Measurements from ENCODE around the gene EIF2S2.

The EIF2S2 gene

DNA sequence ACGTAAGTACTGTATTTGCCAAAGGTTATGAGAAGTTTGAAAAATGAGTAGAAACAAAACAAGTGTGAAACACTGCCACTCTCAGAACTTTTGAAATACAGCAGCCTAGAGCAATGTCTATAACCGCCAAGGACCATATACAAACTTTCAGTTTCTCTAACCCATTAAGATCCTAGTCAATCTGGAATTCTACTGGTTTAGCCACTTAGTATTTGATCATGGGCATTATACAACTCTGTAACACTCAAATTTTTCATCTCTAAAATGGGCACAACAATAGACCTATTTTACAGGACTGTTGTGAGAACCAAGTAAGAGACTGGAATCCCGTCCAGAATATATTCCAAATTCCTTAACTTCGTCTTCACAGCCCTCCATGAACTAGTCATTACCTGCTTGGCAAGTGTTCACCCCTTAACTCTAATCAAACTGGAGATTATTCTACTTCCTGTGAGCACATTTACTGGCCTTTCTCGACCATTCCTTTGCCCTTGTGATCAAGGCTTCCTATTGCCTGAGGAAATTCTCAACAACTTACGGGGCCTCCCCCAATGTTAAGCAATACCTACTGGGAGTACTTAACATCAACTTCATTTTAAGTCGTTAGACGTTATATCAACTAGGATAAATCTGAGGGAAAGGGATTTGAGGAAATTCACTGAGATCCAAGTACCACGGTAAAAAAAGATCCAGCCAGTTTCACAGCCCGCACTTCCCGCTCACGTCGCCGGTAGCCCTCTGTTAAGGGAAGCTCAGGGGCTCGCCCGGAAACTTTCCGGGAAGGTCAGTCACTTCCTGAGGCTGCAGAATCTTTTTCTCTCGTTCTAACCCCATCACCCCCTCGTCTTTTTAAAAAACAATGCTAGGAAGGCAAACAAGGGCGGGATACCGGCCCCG is 1.1 kb downstream of the EIF2S2 start:
- Mint-ChIP-seq H3K27me3 (no peaks in the 10 kb centered on the region), H3K4me1 (peaks cover 58% of the 10 kb centered on the region)
- DNase-seq (ENCODE audit: low spot score in 2 of 2): no peak

DNA sequence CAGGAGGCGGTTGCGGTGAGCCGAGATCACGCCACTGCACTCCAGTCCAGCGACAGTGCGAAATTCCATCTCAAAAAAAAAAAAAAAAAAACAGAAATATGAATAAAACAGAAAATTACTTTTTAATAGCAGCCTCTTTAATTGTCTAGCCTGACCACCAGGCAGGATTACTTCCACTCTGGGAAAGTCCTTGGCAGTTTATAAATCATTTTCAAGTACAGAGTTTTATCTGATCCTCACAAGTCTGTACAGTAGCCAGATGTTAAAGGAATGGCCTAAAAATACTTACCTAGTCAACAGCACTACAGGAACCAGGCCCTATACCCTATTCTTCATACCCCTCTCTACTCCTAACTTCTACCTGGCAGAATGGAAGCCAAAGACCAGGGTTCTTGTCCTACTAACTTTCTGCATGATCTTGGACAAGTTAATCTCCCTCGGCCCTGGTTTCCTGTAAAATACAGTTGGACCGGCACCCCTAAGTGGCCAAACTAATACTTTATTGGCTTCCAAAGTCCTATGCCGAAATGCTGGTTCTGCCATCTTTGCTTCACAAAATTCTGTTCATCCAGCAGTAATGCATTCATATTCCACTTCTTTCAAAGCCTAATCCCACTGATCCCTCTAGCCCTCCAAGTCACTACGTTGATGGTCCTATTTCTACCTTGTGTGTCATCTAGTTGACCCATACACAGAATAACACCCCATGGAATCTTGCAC is 1.9 kb downstream of the EIF2S2 start:
- no peak for DNase-seq (ENCODE audit: low spot score in 2 of 2)
- Mint-ChIP-seq H3K27me3 (no peaks in the 10 kb centered on the region), H3K4me1 (peaks cover 66% of the 10 kb centered on the region), H3K9me3 (no peaks in the 10 kb centered on the region), H3K4me3 (peak overlapping the region; percentile 99), H3K36me3 (ENCODE audit: insufficient read depth) (peaks cover 51% of the 10 kb centered on the region), H3K27ac (ENCODE audit: low read depth) (peak overlapping the region; percentile 96)
- ATAC-seq (replicated peaks; ENCODE audit: extremely low read depth, poor library complexity, severe bottlenecking): no peak

More for the DNA sequence above, 1.1 kb downstream of the EIF2S2 start:
- Mint-ChIP-seq H3K4me3 (peak overlapping the region; percentile 99), H3K27ac (ENCODE audit: low read depth) (peak overlapping the region; percentile 96), H3K9me3 (no peaks in the 10 kb centered on the region), H3K36me3 (ENCODE audit: insufficient read depth) (peaks cover 44% of the 10 kb centered on the region)
- no peak for ATAC-seq (replicated peaks; ENCODE audit: extremely low read depth, poor library complexity, severe bottlenecking)

- no peak for DNase-seq (ENCODE audit: low spot score in 2 of 2)
Measured at GRCh38 chr20:34109442-34109841, 2.6 kb downstream of the EIF2S2 start.

GRCh38 chr20:34108616-34109174 is 3.3 kb downstream of the EIF2S2 start:
- Mint-ChIP-seq H3K36me3 (ENCODE audit: insufficient read depth) (peaks cover 63% of the 10 kb centered on the region), H3K4me1 (peaks cover 81% of the 10 kb centered on the region), H3K27me3 (no peaks in the 10 kb centered on the region), H3K27ac (ENCODE audit: low read depth) (peak overlapping the region; percentile 86), H3K9me3 (no peaks in the 10 kb centered on the region), H3K4me3 (peak overlapping the region; percentile 99)
- no peak for DNase-seq (ENCODE audit: low spot score in 2 of 2)
- no peak for ATAC-seq (replicated peaks; ENCODE audit: extremely low read depth, poor library complexity, severe bottlenecking)

More at GRCh38 chr20:34109442-34109841, 2.6 kb downstream of the EIF2S2 start:
- no peak for ATAC-seq (replicated peaks; ENCODE audit: extremely low read depth, poor library complexity, severe bottlenecking)
- no peaks in the 10 kb centered on the region for H3K27me3 Mint-ChIP-seq
- H3K27ac Mint-ChIP-seq (ENCODE audit: low read depth): peak overlapping the region; percentile 86
- H3K4me3 Mint-ChIP-seq: peak overlapping the region; percentile 99
- H3K9me3 Mint-ChIP-seq: no peaks in the 10 kb centered on the region
- peaks cover 73% of the 10 kb centered on the region for H3K4me1 Mint-ChIP-seq
- H3K36me3 Mint-ChIP-seq (ENCODE audit: insufficient read depth): peaks cover 56% of the 10 kb centered on the region

DNA sequence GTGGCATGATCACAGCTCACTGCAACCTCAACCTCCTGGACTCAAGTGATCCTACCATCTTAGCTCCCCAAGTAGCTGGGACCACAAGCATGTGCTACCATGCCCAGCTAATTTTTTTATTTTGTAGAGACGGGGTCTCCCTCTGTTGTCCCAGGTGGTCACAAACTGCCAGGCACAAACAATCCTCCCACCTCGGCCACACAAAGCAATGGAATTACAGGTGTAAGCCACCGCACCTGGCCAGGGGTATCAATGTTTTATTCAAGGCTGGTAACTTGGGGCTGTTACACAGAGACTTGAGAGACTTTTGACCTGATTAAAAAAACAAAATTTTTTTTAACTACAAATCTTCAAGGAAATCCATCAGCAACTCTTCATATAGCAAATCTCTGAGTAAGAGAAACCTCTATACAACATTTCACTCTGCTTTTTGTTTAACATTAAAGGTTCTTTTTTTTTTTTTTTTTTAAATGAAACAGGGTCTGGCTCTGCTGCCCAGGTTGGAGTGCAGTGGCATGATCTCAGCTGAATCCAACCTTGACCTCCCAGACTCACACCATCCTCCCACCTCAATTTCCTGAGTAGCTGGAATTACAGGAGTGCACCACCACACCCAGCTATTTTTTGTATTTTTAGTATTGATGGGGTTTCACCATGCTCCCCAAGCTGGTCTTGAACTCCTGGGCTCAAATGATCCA is 5.9 kb downstream of the EIF2S2 start:
- H3K9me3 Mint-ChIP-seq: no peaks in the 10 kb centered on the region
- no peak for ATAC-seq (replicated peaks; ENCODE audit: extremely low read depth, poor library complexity, severe bottlenecking)
- H3K4me1 Mint-ChIP-seq: peaks cover 77% of the 10 kb centered on the region
- peaks cover 71% of the 10 kb centered on the region for H3K36me3 Mint-ChIP-seq (ENCODE audit: insufficient read depth)
- peak overlapping the region; percentile 75 for H3K27ac Mint-ChIP-seq (ENCODE audit: low read depth)
- H3K4me3 Mint-ChIP-seq: peak overlapping the region; percentile 23
- DNase-seq (ENCODE audit: low spot score in 2 of 2): no peak
- H3K27me3 Mint-ChIP-seq: no peaks in the 10 kb centered on the region

DNA sequence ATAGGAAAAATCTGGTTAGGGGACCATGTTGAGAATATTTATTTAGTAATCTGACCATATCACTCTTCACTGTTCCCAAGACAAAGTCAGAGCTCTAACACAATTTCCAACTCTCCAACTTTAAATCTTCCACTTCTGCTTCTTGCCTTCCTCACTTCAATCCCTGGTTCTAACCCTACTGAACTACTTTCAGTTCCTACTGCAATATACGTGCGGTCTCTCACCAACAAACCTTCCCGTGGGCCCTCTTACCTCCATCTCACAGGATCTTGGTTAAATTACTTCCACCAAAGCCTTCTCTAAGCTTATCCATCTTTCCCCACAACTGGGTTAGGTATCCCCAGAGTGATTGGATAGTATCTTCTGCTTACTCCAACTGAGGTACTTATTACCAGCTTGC is 8.0 kb downstream of the EIF2S2 start:
- DNase-seq (ENCODE audit: low spot score in 2 of 2) (no peak), ATAC-seq (replicated peaks; ENCODE audit: extremely low read depth, poor library complexity, severe bottlenecking) (no peak)
- H3K36me3 Mint-ChIP-seq (ENCODE audit: insufficient read depth): peaks cover 74% of the 10 kb centered on the region
- H3K4me1 Mint-ChIP-seq: peaks cover 67% of the 10 kb centered on the region
- H3K27ac Mint-ChIP-seq (ENCODE audit: low read depth): peak overlapping the region; percentile 75
- no peaks in the 10 kb centered on the region for H3K9me3 Mint-ChIP-seq
- H3K4me3 Mint-ChIP-seq: no peak overlapping the region
- no peaks in the 10 kb centered on the region for H3K27me3 Mint-ChIP-seq

GRCh38 chr20:34102342-34102741 is 9.7 kb downstream of the EIF2S2 start:
- DNase-seq (ENCODE audit: low spot score in 2 of 2) (no peak), ATAC-seq (replicated peaks; ENCODE audit: extremely low read depth, poor library complexity, severe bottlenecking) (no peak)
- Mint-ChIP-seq H3K4me1 (peaks cover 50% of the 10 kb centered on the region), H3K4me3 (no peak overlapping the region), H3K27ac (ENCODE audit: low read depth) (peak overlapping the region; percentile 76), H3K27me3 (no peaks in the 10 kb centered on the region), H3K36me3 (ENCODE audit: insufficient read depth) (peaks cover 76% of the 10 kb centered on the region), H3K9me3 (no peaks in the 10 kb centered on the region)

- Mint-ChIP-seq H3K36me3 (ENCODE audit: insufficient read depth) (peaks cover 85% of the 10 kb centered on the region), H3K4me1 (peaks cover 36% of the 10 kb centered on the region), H3K27me3 (no peaks in the 10 kb centered on the region), H3K4me3 (no peak overlapping the region), H3K9me3 (no peaks in the 10 kb centered on the region), H3K27ac (ENCODE audit: low read depth) (no peak overlapping the region)
- ATAC-seq (replicated peaks; ENCODE audit: extremely low read depth, poor library complexity, severe bottlenecking): no peak
- DNase-seq (ENCODE audit: low spot score in 2 of 2): no peak
Measured at GRCh38 chr20:34100576-34100975, 11.5 kb downstream of the EIF2S2 start.

GRCh38 chr20:34099675-34100074 is 12.4 kb downstream of the EIF2S2 start:
- no peaks in the 10 kb centered on the region for H3K27me3 Mint-ChIP-seq
- no peaks in the 10 kb centered on the region for H3K9me3 Mint-ChIP-seq
- H3K4me3 Mint-ChIP-seq: no peak overlapping the region
- peaks cover 27% of the 10 kb centered on the region for H3K4me1 Mint-ChIP-seq
- ATAC-seq (replicated peaks; ENCODE audit: extremely low read depth, poor library complexity, severe bottlenecking): no peak
- no peak overlapping the region for H3K27ac Mint-ChIP-seq (ENCODE audit: low read depth)
- peaks cover 83% of the 10 kb centered on the region for H3K36me3 Mint-ChIP-seq (ENCODE audit: insufficient read depth)
- DNase-seq (ENCODE audit: low spot score in 2 of 2): no peak

GRCh38 chr20:34098570-34098969 is 13.5 kb downstream of the EIF2S2 start:
- Mint-ChIP-seq H3K27ac (ENCODE audit: low read depth) (peak overlapping the region; percentile 22), H3K4me1 (peaks cover 18% of the 10 kb centered on the region), H3K9me3 (no peaks in the 10 kb centered on the region), H3K27me3 (no peaks in the 10 kb centered on the region), H3K36me3 (ENCODE audit: insufficient read depth) (peaks cover 79% of the 10 kb centered on the region), H3K4me3 (no peak overlapping the region)
- ATAC-seq (replicated peaks; ENCODE audit: extremely low read depth, poor library complexity, severe bottlenecking) (no peak), DNase-seq (ENCODE audit: low spot score in 2 of 2) (no peak)

DNA sequence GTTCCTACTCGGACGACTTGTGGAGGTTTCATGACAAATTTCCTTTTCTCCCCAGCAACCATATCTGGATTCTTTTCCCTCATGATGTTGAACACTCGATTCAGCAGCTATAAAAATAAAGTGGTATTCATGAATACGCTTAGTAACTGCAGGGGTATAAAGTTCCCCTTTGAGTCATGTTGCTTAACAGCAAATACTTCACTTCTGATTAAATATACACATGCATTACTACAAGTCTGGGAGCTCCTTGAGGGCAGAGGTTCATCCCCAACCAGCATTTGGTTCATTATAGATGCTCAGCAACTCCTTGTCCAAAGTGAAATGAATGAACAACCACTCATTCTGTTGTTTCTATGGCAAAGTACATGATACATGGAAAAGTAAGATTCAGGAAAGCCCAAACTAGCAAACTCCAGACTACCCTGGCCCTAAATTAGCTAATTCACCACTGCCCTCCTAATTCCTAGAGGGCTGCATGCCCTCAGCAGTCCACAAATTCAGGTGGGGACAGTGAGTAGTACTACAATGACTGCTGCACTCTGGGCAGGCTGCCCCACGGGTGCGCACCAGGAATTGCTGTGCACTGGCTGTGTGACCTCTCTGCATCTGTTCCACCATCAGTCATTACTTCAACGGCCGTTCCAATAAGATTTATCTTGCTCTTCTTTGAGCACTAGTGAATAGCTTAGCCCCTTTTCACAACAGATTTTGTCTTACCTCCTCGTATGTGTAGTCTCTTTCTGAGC is 15.2 kb downstream of the EIF2S2 start:
- DNase-seq (ENCODE audit: low spot score in 2 of 2) (no peak), ATAC-seq (replicated peaks; ENCODE audit: extremely low read depth, poor library complexity, severe bottlenecking) (no peak)
- no peaks in the 10 kb centered on the region for H3K27me3 Mint-ChIP-seq
- H3K27ac Mint-ChIP-seq (ENCODE audit: low read depth): no peak overlapping the region
- peaks cover 78% of the 10 kb centered on the region for H3K36me3 Mint-ChIP-seq (ENCODE audit: insufficient read depth)
- no peak overlapping the region for H3K4me3 Mint-ChIP-seq
- H3K4me1 Mint-ChIP-seq: peaks cover 14% of the 10 kb centered on the region
- no peaks in the 10 kb centered on the region for H3K9me3 Mint-ChIP-seq

- peaks cover 78% of the 10 kb centered on the region for H3K36me3 Mint-ChIP-seq (ENCODE audit: insufficient read depth)
- H3K4me1 Mint-ChIP-seq: peaks cover 13% of the 10 kb centered on the region
- H3K9me3 Mint-ChIP-seq: no peaks in the 10 kb centered on the region
- no peak for DNase-seq (ENCODE audit: low spot score in 2 of 2)
- no peak for ATAC-seq (replicated peaks; ENCODE audit: extremely low read depth, poor library complexity, severe bottlenecking)
- H3K27me3 Mint-ChIP-seq: no peaks in the 10 kb centered on the region
- H3K4me3 Mint-ChIP-seq: no peak overlapping the region
- no peak overlapping the region for H3K27ac Mint-ChIP-seq (ENCODE audit: low read depth)
Measured at GRCh38 chr20:34095825-34096224, 16.2 kb downstream of the EIF2S2 start.

Data from central memory CD8-positive, alpha-beta T cell (primary cell).